Activated CD4-positive, alpha-beta T cell treated with anti-CD3 and anti-CD28 coated beads, Interleukin-2, amount 50 U/mL, for 4 hours (primary cell): Measurements from ENCODE around the gene TMPO.
"Not testable (repeated sequence)": the region's sequence is repeated elsewhere in the genome, so short reads cannot be mapped to it uniquely, and the experiment has no call there.

Experiments
- DNase-seq, 2 experiments: peaks; one replicate each; pipeline ENCODE4 v3.0.0-alpha.2; 2020

The TMPO gene

GRCh38 chr12:98579835-98580234, 64.4 kb downstream of the TMPO start:
- no peak for DNase-seq

DNA sequence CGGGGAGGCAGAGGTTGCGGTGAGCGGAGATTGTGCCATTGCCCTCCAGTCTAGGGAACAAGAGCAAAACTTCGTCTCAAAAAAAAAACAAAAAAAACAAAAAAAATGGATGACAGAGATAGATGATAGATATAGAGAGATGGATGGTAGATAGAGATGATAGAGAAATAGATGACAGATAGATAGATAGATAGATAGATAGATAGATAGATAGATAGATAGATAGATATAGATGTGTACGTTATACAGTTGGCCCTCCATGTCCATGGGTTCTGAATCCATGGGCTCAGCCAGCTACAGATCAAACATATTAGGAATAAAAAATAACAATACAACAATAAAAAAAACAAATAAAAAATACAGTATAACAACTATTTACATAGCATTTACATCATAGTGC, 65.3 kb downstream of the TMPO start:
- no peak for DNase-seq

DNA sequence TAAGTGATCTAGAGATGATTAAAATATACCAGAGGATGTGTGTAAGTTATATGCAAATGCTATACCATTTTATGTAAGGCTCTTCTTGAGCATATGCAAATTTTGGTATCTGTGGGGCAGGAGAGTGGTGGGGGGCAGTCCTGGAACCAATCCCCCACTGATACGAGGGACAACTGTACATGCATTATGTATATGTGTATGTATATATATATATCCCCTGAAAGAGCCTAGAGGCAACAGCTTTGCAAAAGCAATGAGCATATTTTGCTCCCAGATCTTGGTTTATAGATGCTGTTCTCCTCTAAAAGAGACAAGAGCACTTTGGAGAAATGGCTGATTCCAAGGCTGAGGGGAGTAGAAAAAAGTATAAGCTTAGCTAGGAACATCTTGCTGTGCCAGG, 65.7 kb downstream of the TMPO start:
- no peak for DNase-seq

GRCh38 chr12:98582093-98582492, 66.7 kb downstream of the TMPO start:
- DNase-seq, result no peak

DNA sequence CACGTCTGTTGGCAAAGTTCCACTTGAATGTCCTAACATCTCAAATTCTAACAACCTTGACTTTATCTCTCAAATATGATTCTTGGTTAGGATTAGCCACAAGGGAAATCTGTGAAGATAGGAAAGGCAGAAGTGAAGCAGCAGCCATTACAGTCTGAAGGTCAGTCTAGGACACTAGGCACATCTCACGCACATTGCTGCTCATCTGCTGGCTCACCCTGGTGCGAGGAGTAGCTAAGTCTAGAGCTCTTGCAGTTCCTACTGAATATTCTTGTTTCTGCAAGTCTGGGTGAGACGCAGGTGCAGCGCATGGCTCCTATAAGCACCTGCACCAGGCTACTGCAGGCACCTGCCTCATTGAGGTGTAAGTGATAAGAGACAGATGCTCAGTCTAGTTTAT, 71.7 kb downstream of the TMPO start:
- DNase-seq, result no peak

- no peak for DNase-seq
These were observed 75.8 kb downstream of the TMPO start for GRCh38 chr12:98591209-98591608.

DNA sequence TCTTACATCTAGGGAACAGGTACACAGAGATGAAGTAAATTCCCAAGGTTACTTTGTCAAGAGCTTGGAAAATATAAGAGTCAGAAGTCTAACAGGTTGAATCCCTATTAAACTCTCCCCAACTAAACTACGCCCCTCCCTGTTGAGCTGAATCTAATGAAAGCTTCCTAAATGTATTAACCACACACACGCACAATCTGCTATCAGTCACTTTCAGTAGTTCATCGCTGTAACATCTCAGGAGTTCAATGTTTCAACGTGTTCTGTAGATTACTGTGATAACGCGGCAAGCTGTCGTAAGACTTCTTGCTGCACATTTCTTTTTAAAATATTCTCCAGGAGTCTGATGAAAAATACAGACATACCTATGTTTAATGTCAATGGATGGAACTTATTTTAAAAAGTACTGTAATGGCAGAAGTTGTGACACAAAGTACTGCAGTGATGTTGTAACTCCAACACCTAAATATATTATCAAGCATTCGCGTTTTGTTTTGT, 77.5 kb downstream of the TMPO start:
- no peak for DNase-seq

GRCh38 chr12:98593351-98594049, 78.1 kb downstream of the TMPO start, which contains the start of gene SLC25A3:
SLC25A3 (plus strand) TSS chr12:98593686; CDS start chr12:98593979, 293 bp downstream.
- peak; percentile 91 to 94 for DNase-seq

- peak in 1 of 2 experiments; percentile 18 for DNase-seq
These were observed 78.9 kb downstream of the TMPO start for GRCh38 chr12:98594050-98594835.

GRCh38 chr12:98595243-98595988, 80.0 kb downstream of the TMPO start:
- no peak for DNase-seq

DNA sequence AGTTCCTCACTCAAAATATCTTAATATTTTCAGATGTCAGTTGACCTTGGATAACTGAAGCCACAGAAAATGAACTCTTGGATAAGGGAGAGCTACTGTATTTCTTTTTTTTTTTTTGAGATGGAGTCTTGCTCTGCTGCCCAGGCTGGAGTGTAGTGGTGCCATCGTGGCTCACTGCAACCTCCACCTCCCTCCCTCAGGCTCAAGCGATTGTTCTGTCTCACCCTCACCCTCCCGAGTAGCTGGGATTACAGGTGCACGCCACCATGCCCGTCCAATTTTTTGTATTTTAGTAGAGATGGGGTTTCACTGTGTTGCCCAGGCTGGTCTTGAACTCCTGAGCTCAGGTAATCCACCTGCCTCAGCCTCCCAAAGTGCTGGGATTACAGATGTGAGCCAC, 81.9 kb downstream of the TMPO start:
- not testable (repeated sequence) for DNase-seq
